ENCODE results near the gene STEAP4.

- no peak for TF ChIP-seq CREM (CRISPR knock-in tag; IDR thresholded peaks at IDR 0.05)
- no peak for TF ChIP-seq CTCF (IDR thresholded peaks at IDR 0.05)
- no peak for TF ChIP-seq E2F1 (CRISPR knock-in tag; IDR thresholded peaks at IDR 0.05)
- TF ChIP-seq HMGXB4 (CRISPR knock-in tag; IDR thresholded peaks at IDR 0.05) = no peak
- TF ChIP-seq SP1 (CRISPR knock-in tag; conservative IDR thresholded peaks at IDR 0.05) = no peak
- TF ChIP-seq ATF3 (CRISPR knock-in tag; conservative IDR thresholded peaks at IDR 0.05) = no peak
- TF ChIP-seq ESRRA (CRISPR knock-in tag; IDR thresholded peaks at IDR 0.05; ENCODE audit: borderline replicate concordance) = no peak
- TF ChIP-seq FOXJ3 (CRISPR knock-in tag; IDR thresholded peaks at IDR 0.05; ENCODE audit: borderline replicate concordance) = no peak
- TF ChIP-seq AFF4 (CRISPR knock-in tag; IDR thresholded peaks at IDR 0.05; ENCODE audit: borderline replicate concordance) = no peak
- TF ChIP-seq ZNF138 (CRISPR knock-in tag; conservative IDR thresholded peaks at IDR 0.05) = no peak
- TF ChIP-seq ETV6 (CRISPR knock-in tag; IDR thresholded peaks at IDR 0.05) = no peak
- no peak for TF ChIP-seq USF2 (CRISPR knock-in tag; IDR thresholded peaks at IDR 0.05)
These were observed 10.7 kb upstream of the STEAP4 start for GRCh38 chr7:88317422-88317821.
